NCI-H146 (cell line): ENCODE measurements around the gene DDX10.
A peak's percentile ranks its signal among the peaks of the same experiment; 100 is the strongest.

Source experiments
- DNase-seq: peaks from one replicate; lab custom pipeline; 2025; lab: John Stamatoyannopoulos, UW

Gene DDX10

DNA sequence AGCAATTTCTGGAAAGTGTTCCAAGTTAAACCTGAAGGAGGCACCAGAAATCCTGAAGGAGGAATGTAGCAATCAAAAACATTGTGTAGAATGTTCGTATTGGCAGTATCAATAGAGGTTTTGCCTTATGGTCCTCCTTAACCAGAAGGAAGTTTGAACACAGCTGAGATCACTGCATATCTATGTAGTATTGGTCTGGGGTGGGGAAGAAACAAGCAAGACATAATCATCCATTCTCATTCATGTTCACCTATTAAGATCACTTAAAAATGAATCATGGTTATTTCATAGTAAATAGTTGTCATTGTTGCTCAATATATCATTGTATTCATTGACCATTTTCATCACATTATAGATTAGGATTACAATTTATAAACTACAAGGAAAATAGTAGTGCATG is 160.5 kb downstream of the DDX10 start:
- DNase-seq, result no peak

DNA sequence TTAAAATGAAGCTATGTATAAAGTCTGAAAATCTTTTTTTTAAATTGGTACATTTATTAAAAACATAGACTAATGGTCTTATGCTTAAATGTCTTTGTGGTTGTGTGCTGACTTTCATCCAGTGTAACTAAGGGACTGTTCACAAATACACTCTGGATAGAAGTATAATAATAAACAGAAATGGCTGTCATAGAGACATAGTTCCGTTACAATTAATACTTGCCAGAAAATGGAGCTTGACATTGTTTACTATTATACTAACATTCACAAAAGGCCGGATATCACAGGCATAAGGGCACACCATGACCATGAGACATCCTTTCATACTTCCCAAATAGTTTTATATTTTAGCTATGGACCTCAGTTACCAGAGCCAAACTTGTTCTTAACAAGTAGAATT is 161.3 kb downstream of the DDX10 start:
- DNase-seq, result no peak

DNA sequence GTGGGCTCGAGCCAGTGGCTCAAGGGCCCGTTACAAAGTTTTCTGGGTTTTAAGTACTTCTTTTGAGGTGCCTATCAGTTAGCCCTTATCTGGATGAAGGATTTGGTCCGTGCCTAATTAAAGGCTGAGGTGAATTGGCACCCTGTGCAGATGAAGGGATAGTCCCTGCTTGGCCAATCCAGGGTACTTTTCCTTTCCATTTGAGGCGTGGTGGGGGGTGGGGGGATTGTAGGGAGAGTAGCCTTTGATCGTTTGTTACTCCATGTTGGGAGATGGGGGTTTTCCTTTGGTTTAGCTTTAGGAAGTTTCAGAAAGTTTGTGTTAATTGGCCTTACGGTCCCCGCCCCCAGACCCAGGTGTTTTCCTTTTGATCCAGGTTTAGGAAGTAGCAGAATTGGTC is 170.8 kb downstream of the DDX10 start:
- no peak for DNase-seq

DNA sequence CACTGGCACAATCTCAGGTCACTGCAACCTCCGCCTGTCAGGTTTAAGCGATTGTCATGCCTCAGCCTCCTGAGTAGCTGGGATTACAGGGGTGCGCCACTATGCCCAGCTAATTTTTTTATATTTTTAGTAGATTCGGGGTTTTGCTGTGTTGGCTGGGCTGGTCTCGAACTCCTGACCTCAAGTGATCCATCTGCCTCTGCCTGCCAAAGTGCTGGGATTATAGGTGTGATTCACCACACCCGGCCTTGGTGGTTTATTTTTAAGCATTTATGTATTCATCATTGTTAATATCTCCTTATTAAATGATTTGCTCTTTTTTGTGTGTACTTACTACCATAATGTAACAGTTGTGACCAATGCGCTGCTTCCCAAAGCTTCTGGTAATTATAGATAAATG is 171.7 kb downstream of the DDX10 start:
- DNase-seq, result no peak

DNA sequence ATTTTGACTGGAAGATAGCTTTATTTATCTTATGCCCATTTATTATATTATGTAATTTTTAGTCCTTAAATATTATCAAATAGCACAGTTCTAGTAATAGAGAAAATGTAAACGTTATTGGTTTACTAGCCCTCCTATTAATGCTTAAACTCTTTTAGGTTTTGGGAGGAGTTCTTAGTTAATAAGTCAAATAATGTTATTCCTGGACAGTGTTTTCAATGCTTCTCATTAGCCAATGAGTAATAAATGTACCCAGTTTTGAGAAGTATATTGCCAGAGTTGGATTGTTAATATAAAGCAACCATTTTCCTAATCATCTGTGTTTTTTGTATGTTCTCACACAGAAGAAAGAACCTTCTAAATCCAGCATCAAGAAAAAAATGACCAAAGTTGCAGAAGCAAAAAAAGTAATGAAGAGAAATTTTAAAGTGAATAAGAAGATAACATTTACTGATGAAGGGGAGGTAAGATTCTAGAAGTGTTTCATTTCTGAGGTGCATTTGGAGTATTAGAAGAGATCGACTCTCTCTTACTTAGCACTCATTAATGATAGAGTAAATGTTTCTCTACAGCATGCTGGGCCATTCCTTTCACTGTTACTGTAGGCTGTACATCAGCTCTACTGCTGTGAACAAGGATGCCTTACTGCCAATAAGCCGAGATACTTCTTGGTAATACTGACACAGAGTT is 173.4 kb downstream of the DDX10 start:
- DNase-seq, result no peak

DNA sequence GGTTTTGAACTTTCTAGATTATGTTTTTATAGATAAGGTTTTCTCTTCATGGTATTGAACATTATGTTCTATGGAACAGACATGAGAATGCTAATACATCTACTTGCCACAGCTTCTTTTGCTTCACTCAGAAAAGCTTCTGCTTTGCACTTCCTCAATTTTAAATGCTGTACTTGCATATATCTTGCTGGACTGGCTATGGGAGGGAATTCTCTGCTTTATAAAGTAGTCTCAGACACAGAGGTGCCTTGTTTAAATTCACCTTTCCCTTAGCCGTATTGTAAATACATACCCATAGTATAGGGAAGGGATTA is 173.9 kb downstream of the DDX10 start:
- DNase-seq, result no peak

DNA sequence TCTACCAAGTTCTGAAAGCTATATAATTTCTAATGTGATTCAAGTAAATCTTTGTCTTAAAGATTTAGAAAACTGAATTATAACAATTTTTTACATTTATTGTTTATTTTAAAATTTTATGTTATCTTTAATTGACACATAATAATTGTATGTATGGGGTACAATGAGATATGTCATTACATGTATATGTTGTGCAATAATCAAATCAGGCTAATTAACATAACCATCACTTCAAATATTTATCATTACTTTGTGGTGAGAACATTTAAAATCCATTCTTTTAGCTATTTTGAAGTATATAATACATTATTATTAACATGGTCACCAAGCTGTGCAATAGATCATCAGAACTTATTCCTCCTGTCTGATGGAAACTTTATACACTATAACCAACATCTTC is 181.1 kb downstream of the DDX10 start:
- DNase-seq, result no peak

DNA sequence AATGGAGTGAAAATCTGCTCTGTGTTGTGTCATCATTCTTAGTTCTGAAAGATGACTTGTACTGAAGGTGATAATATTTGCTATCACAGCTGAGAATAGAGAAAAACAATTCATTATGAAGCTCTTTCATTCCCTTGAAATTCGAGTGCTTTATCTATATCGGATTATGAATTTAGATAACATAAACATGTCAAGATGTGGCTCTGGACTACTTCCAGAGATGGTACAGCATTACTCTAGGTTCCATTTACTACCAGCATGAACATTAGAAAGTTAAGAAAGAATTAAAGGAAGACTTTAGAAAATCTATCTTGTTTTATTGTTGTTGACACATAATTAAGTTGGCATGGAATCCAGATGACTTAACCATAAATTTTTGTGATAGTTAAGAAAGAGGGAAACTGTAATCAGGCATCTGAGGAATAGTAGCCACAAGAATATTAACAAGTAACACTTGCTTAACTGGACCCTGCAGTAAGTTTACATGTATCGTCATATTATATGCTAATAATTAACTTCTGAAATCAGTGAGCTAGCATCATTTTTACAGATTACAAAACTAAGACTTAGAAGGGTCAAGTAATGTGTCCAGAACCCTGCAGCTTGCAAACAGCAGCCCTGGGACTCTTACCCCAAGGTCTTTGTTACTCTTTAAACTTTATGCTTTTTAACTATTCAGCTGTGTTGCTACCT is 182.6 kb downstream of the DDX10 start:
- DNase-seq, result no peak

DNA sequence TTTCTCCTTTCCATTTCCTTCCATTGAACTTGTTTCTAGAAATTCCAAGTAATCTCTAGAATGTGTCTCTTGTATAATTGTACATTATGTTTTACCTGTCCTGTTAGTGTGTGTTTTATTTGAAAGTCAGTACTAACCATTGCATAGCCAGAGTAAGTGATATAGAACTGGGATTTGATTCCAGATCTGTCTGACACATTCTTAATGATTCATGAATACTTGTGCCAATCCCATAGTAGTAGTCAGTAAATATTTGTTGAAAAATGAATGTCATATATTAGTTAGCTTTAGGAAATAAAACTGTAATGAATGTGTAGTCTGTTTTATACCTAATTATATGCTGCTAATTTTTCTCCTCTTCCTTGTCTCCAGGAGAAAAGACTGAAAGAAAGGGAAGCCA is 186.9 kb downstream of the DDX10 start:
- DNase-seq, result no peak

DNA sequence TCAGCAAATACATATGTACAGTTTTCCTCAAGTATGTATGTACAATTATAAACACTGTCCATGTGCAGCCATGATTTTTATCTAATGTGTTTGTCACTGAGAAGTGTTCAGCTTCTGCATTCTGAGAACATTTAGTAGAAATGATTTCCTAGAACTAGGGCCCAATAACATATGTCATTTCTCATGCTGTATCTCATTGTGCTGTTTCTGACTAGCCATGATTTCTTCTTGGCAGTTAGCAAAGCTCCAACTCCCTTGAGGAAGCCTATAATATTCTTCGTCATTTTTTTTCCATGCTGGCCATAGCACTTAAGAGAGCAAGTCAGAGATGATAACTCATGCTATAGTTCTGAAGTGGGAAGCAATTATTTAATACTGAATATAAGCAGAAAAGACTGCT is 187.8 kb downstream of the DDX10 start:
- no peak for DNase-seq

DNA sequence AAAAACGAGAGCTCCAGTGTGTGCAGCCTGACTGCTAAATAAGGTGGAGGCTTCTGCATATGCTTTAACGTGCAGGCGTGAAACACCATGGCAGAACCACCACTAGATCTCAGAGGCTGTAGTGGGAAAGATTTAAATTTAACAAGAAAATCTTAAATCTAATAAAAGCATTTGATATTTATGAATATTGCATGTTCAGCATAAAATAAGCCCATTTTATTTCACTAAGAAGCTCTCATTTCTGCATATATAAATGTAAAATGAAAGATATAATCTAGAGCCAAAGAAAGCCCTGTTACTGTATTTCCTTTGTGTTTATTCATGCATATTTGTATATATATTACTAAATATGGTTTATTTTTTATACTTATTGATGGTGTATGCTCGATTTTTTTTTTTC is 188.3 kb downstream of the DDX10 start:
- DNase-seq, result no peak

DNA sequence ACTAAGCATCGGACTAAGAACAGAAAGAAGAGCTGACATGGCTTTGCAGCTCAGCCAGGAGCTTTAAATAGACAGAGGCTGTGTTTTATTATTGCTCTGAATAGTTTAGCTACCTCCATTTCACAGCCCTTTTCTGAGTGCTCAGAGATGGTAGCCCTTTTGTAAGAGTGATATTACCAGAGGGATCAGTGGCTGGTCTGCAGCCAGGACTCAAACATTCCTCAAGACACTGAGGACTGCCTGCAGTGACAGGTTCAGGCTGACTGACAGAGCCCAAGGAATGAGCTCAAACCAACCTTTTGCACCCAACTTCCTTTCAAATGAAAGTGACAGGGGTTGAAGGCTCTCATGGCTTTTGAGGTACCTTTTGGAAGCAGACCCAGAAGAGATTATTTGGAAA is 189.0 kb downstream of the DDX10 start:
- DNase-seq, result no peak

DNA sequence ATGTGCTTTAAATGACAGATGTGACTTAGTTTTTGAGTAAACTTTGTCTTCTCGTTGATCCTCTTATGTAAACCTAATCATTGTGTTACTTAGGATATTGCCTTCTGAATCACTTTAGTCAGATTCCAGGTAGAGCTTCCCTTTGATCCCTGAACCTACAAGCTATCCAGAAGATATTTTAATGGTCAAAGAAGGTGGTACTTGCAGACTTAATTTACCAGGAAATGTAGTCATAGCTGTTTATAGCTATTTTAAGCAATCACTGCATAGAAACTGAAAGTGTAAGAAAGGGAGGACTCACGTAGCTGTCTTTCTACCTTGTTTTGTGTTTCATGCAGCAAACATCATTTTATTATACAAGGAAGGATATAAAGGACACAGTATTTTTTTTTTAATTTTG is 189.5 kb downstream of the DDX10 start:
- DNase-seq, result no peak

DNA sequence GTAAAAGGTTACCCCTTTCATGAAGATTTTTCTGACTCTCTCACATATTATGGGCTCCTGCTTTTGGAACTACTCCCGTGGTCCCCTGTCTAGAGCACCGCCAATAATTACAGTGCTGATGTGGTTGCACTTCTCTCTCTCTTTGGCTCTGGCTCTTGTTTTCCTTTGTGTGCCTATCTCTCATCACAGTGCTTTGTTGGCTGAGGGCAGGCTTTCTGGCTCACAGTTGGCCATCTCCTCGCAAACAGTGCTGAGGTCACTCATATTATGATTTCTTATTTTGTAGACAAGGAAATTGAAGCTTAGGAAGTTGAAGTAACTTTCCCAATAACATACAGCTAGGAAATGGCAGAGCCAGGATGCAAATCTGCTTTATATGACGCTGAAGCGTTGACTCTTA is 192.5 kb downstream of the DDX10 start:
- no peak for DNase-seq

DNA sequence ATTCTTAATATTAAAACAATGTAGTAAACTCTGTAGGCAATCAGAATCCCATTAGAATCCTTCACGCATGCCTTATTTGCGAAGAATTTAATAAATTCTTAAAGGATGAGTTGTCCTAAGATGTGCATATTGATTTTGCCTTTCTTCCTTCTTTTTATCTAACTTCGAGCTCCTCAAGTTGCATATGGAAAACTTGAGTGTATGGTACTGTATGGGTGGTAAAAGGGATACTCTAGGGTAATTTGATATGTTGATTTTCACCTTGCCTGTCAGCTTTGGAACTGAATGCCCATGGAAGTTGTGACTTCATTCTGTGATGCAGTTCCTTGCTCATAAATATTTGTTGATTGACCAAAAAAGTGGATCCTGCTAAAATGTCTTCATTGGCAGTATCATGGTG is 193.8 kb downstream of the DDX10 start:
- no peak for DNase-seq

DNA sequence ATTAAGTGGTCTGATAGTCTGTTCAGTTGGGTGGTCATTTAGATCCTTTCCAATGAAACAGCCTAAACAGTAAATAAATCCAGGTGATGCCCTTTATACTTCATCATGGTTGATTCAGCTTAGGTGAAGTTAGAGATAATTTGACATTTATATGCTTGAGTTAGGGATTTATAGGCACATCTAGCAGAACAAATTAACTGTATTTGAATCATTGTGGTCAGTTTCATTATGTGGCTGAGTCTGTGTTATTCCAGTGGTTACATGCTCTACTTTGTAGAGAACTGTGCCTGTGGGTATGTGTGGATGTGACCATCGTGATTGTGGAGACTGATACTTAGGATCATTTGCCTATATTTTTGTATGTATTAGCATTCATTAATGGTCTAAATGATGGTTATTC is 194.6 kb downstream of the DDX10 start:
- no peak for DNase-seq

DNA sequence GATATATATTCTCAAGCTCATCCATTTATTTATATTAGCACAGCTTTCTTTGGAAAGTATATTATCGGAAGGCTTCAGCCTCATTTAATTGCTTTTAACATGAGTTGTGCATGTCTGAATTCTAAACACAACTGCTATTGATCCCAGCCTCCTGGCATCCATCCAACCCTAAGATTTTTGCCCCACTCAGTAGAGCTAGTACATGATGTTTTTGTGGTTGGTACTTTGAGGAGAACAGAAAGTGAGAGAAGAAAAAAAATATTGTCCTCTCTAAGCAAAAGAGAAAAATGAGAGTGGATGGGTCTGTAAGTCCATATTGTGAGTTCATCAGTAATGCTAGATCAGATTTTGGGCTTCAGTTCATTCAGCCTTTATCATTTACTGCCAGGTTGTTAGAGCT is 198.7 kb downstream of the DDX10 start:
- no peak for DNase-seq

DNA sequence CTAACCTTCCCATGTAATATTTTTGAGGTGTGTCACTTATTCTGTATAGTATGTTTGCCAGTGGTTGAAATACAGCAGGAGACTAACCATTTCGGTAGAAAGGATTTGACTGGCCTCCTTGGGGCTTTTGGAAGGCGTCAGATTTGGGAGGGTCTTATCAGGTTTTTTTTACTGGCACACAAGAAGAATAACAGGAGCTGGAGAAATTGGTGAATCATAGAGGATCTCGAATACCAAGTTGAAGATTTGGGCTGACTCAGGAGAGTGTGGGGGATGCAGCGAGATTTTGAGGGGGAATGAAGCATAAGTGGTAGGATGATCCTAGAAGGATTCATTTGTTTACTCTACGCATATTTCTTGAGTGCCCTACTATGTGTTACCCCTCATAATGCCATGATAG is 200.5 kb downstream of the DDX10 start:
- no peak for DNase-seq

DNA sequence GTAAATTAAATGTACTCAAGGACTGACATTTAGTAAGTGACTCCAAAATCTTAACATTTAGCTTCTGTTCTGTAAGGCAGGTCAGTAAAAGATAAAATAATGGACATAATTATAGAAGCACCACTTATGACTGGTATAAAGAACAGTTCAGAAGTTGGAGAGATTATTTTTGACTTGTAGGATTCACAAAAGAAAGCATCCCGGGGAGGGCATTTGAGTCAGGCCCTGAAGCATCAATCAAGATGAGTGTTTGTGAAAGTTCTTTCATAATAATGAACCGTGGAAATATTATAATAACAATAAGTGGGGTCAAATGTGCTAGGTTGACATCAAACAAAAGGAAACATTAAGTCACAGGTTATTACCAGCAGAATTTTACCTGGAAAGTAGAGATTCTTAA is 201.9 kb downstream of the DDX10 start:
- DNase-seq, result no peak

DNA sequence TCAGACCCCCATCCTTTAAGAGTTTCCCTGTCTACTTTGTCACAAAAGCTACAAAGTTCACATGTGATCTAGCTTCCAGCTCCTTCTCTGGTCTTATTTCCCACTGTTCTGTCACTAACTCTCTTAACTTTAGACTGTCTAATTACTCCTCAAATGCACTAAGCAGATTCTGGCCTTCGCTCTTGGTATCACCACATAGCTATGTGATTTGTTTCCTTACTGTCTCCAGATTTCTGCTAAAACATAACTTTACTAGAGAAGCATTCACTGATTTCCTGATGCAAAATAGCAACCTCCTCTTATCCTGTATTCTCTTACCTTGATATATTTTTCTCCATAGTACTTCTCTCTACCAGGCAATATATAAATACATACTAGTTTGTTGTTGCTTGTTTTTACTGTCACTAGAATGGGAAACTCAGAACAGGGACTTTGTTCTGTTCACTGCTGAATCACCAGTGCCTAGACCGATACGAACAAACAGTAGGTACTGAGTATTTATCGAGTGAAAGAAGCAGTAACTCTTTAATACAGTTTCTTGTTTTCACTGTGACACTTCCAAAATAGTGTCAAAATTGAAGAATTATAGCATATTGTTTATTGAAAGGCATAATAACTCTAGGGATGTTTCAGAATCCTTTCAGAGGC is 205.6 kb downstream of the DDX10 start:
- DNase-seq, result no peak

DNA sequence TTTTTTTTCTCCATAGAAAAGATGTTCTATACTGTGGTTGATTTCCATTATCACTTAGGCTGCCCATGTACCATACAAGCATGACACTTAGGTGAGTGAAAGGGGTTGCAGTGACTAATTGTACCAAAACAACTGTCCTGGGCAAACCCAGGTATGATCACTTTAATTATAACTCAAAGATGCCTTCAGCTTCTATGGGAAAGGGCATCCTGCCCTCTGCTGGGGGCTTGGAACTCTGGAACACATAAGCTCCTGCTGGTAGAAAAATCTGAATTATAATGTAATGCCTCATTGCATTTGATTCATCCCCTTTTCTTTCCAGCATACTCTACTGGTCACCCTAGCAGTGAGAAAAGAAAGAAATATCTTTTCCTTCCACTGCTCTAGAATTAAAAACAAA is 206.3 kb downstream of the DDX10 start:
- peak; percentile 16 for DNase-seq

DNA sequence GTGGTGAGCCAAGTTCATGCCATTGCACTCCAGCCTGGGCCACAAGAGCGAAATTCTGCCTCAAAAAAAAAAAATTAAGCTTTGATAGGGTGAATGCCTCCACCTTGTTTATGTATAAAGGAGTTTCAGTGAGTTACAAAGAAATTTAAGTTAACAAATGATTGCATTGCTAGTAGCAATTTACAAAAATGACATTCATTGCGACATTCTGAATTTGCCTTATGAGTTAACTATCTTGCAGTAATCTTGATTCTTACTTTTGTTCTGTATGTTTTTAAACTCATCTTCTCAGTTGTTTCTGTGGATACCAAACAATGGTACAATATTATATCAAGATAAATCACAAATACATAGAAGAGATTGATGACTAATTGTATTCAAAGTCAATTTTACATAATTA is 207.0 kb downstream of the DDX10 start:
- no peak for DNase-seq

DNA sequence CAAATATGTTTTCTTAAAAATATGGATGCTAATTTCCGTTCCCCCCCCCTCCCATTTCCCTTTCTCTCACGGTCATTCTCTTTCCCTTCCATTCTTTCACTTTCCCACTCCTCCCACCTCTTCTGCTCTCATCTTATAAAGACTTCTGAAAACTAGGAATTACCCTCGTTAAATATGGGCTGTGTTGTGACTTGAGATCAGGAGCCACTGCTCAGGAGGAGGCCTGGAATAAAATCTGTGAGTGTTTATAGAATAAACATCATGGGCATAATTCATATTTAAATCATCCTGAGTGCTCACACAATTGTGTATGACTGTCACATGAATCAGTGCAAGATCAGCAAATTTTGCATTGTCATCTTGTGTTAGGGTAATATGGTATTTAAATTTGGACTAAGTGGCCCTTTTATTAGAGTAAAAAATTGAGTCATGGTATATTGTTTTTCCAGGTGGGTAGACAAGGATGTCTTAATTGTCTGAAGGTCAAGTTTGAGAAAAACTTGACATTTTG is 208.0 kb downstream of the DDX10 start:
- no peak for DNase-seq

DNA sequence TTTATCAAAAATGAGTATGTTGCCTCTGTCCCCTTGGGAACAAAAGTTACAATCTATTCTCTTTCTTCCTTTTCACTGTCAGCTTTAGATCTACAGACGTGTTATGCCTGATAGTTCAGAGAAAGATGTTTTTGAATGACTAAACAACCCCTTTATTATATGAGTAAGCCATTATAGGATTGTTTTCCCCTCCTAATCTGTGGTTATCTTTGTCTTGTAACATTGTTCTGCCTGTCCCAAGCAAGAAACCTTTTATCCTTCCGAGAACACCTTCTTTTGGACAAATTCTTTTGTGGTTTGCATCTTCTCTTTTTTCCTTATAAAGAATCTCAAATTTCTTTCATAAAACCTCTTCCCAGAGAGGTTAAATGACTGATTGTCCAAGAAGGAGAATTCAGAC is 208.4 kb downstream of the DDX10 start:
- DNase-seq, result no peak
